Endothelial cell of umbilical vein (primary cell): Measurements from ENCODE around the gene NR5A1. TPM values are rescaled to one million over a fixed set of nuclear protein-coding genes. Genes with fewer than 3 reads are reported as not detected.

Experiments used
- BruUV-seq: library from RNA; stranded (reverse); fragments of 400-500 nt; replicated peaks from 2 replicates; lab custom pipeline; 2021; lab: Mats Ljungman, UMichigan
- CTCF ChIA-PET: fragments of 300-600, 350-600 bp; sonication (Branson Sonifier 250); formaldehyde crosslinking; loops from one replicate; lab custom pipeline; 2021; ENCODE audit warnings: antibody characterized with exemption, inconsistent platforms; lab: Charles Lee
- POLR2A ChIA-PET: fragments of 300-600, 350-600 bp; sonication (Branson Sonifier 250); formaldehyde crosslinking; loops from one replicate; lab custom pipeline; 2021; ENCODE audit warnings: antibody characterized with exemption, inconsistent platforms; lab: Charles Lee
- DNase-seq: peaks from one replicate; pipeline ENCODE4 v3.0.0-alpha.2; 2011; ENCODE audit warnings: low read depth, low spot score
- FAIRE-seq: peaks from 2 replicates; lab custom pipeline; 2011; peaks lifted over from hg19 to GRCh38; lab: Jason Lieb, UNC
- H2AFZ ChIP-seq: 2 replicates; pipeline ENCODE4 v1.6.0; 2012; ENCODE audit warnings: low read depth, low read length, control low read depth, inconsistent platforms
- H3K27ac ChIP-seq: 2 replicates; pipeline ENCODE4 v1.5.1; 2011; ENCODE audit warnings: low read depth, mild to moderate bottlenecking, control low read depth, low read length, moderate library complexity; ENCODE audit not compliant: insufficient read depth
- H3K27me3 ChIP-seq, 2 experiments: 2 replicates each; pipeline versions ENCODE4 v1.6.0 to v1.6.1; 2011; ENCODE audit warnings: low read length in 2 of 2, mixed read lengths in 1 of 2; ENCODE audit not compliant: control insufficient read depth in 2 of 2, insufficient read depth in 2 of 2
- H3K36me3 ChIP-seq, 2 experiments: 2 replicates in 1 of 2; 3 replicates in 1 of 2; pipeline ENCODE4 v1.5.1; 2011; ENCODE audit warnings: low read length in 2 of 2, mild to moderate bottlenecking in 1 of 2, moderate library complexity in 1 of 2; ENCODE audit not compliant: control insufficient read depth in 2 of 2, insufficient read depth in 2 of 2; ENCODE audit errors: extremely low read depth in 1 of 2
- H3K4me1 ChIP-seq: 3 replicates; pipeline ENCODE4 v1.5.1; 2011; ENCODE audit warnings: mild to moderate bottlenecking, low read length; ENCODE audit not compliant: control insufficient read depth, insufficient read depth; ENCODE audit errors: extremely low read depth
- H3K4me2 ChIP-seq: 2 replicates; pipeline ENCODE4 v1.6.1; 2011; ENCODE audit warnings: low read length, control low read depth, mixed read lengths; ENCODE audit not compliant: insufficient read depth
- H3K4me3 ChIP-seq, 3 experiments: fragments of 200-600 bp in 1 of 3; sonication (generic), shearing (Covaris generic) in 1 of 3; replicated peaks in 1 of 3; 2 replicates each; pipeline ENCODE4 v1.5.1; 2011 to 2016; ENCODE audit warnings: control low read depth in 3 of 3, low read length in 3 of 3, mild to moderate bottlenecking in 2 of 3, inconsistent platforms in 1 of 3, low read depth in 1 of 3, moderate library complexity in 1 of 3; ENCODE audit not compliant: insufficient read depth in 1 of 3
- H3K79me2 ChIP-seq: 2 replicates; pipeline ENCODE4 v1.6.0; 2012; ENCODE audit warnings: low read length, inconsistent platforms; ENCODE audit not compliant: control insufficient read depth, insufficient read depth
- H3K9ac ChIP-seq: replicated peaks from 2 replicates; pipeline ENCODE3; 2011; ENCODE audit warnings: low read length, control low read depth; ENCODE audit not compliant: insufficient read depth; ENCODE audit errors: extremely low read depth
- H3K9me1 ChIP-seq: replicated peaks from 3 replicates; pipeline ENCODE4 v1.6.0; 2011; ENCODE audit warnings: mild to moderate bottlenecking, low read length; ENCODE audit not compliant: control insufficient read depth, insufficient read depth; ENCODE audit errors: extremely low read depth
- H3K9me3 ChIP-seq: replicated peaks from 2 replicates; pipeline ENCODE4 v1.5.1; 2012; ENCODE audit warnings: low read length, inconsistent platforms; ENCODE audit not compliant: control insufficient read depth, insufficient read depth
- H4K20me1 ChIP-seq: replicated peaks from 2 replicates; pipeline ENCODE3; 2011; ENCODE audit warnings: mild to moderate bottlenecking, low read length; ENCODE audit not compliant: control insufficient read depth, insufficient read depth; ENCODE audit errors: extremely low read depth
- CTCF ChIP-seq, 2 donors: IDR thresholded peaks; 1 replicate in 1 of 2; 2 replicates in 1 of 2; pipeline ENCODE4 v1.5.1; 2011; ENCODE audit warnings: low read length in 2 of 2, mild to moderate bottlenecking in 2 of 2, moderate library complexity in 2 of 2, control low read depth in 1 of 2, inconsistent platforms in 1 of 2, low read depth in 1 of 2; ENCODE audit not compliant: insufficient read depth in 1 of 2; ENCODE audit errors: extremely low read depth in 1 of 2
- EZH2 ChIP-seq: IDR thresholded peaks from 2 replicates; pipeline ENCODE4 v1.6.1; 2012; ENCODE audit warnings: borderline replicate concordance, low read depth, mild to moderate bottlenecking, moderate library complexity, low read length, inconsistent platforms; ENCODE audit not compliant: severe bottlenecking
- FOS ChIP-seq: IDR thresholded peaks from 2 replicates; pipeline ENCODE4 v1.6.1; 2011; ENCODE audit warnings: mild to moderate bottlenecking, low read length, moderate library complexity, borderline replicate concordance; ENCODE audit not compliant: insufficient read depth
- GATA2 ChIP-seq: IDR thresholded peaks from 2 replicates; pipeline ENCODE4 v1.7.0; 2011; ENCODE audit warnings: low read depth, mild to moderate bottlenecking, moderate library complexity, mixed read lengths, low read length; ENCODE audit not compliant: insufficient read length, insufficient read depth
- MYC ChIP-seq: IDR thresholded peaks from one replicate; pipeline ENCODE4 v1.6.1; 2011; ENCODE audit warnings: mild to moderate bottlenecking, low read depth, low read length
- POLR2AphosphoS5 ChIP-seq: IDR thresholded peaks from 2 replicates; pipeline ENCODE4 v1.6.1; 2012; ENCODE audit warnings: low read depth, mild to moderate bottlenecking, control low read depth, low read length, moderate library complexity; ENCODE audit not compliant: insufficient read depth
- dilution Hi-C: fragments of 300-500 bp; cut with MboI; formaldehyde crosslinking; loops from one replicate; pipeline ENCODE4 v1.15.0; 2019; ENCODE audit warnings: low sequenced_read_pairs; ENCODE audit not compliant: extremely low pct_ligation_motif_present
- intact Hi-C: fragments of 100-400 bp; cut with micrococcal nuclease; formaldehyde crosslinking; loops from one replicate; pipeline ENCODE4 v1.10.0; 2022
- polyA plus RNA-seq, 4 experiments: library from polyadenylated mRNA; depleted of rRNA in 3 of 4; stranded (reverse) in 3 of 4; unstranded in 1 of 4; fragments of >200 nt; gene quantifications; 2 replicates each; pipeline versions ENCODE4 v1.2.1 to v1.2.3, GENCODE V29; 2011 to 2012; ENCODE audit warnings: missing spikeins in 1 of 4
- total RNA-seq: library from RNA; stranded (reverse); gene quantifications from 2 replicates; pipeline ENCODE4 v1.2.3, GENCODE V29; 2021

NR5A1 gene
- total and polyA plus RNA-seq, 2 donors (not counting 3 experiments of a cell fraction or from before 2014, with no cell fraction given): not detected

GRCh38 chr9:124495126-124496074, 11.8 kb downstream of the NR5A1 start:
- intact Hi-C loops: no loop called here

More at GRCh38 chr9:124495126-124496074, 11.8 kb downstream of the NR5A1 start:
- ChIA-PET CTCF (no interaction called here), POLR2A (no interaction called here)
- no peak for DNase-seq
- Histone ChIP-seq H3K4me1 (no peaks in the 10 kb centered on the region), H3K27ac (no peak overlapping the region), H4K20me1 (no peaks in the 10 kb centered on the region), H3K36me3 (no peaks in the 10 kb centered on the region), H2AFZ (no peak overlapping the region), H3K9ac (no peak overlapping the region), H3K9me1 (no peaks in the 10 kb centered on the region), H3K4me3 (no peak overlapping the region), H3K4me2 (no peak overlapping the region), H3K9me3 (no peaks in the 10 kb centered on the region), H3K79me2 (no peaks in the 10 kb centered on the region), H3K27me3 (no peaks in the 10 kb centered on the region)
- no TSS peak for BruUV-seq
- no peak for FAIRE-seq
- dilution Hi-C loops: no loop called here
- TF ChIP-seq FOS (no peak), MYC (no peak), EZH2 (no peak), POLR2AphosphoS5 (no peak), GATA2 (no peak), CTCF (IDR thresholded peaks at IDR 0.05; ENCODE audit: extremely low read depth in 1 of 2, insufficient read depth in 1 of 2, low read depth in 1 of 2, low read length in 2 of 2) (no peak)
